Calu3 (cell line): ENCODE data around the gene ZNF138. TPM values are rescaled to one million over a fixed set of nuclear protein-coding genes. Genes with fewer than 3 reads are reported as not detected.

ENCODE experiments used
- BruUV-seq: library from RNA; stranded (reverse); fragments of 400-500 nt; replicated peaks from 2 replicates; lab custom pipeline; 2021; lab: Mats Ljungman, UMichigan
- CTCF ChIA-PET: fragments of 300-600 bp; sonication (Branson Sonifier 250); formaldehyde crosslinking; loops from one replicate; lab custom pipeline; 2022; ENCODE audit warnings: antibody characterized with exemption; lab: Charles Lee
- DNase-seq: peaks from one replicate; pipeline ENCODE4 v3.0.0; 2022
- H3K27ac Mint-ChIP-seq: one replicate; pipeline ENCODE4 v1.8.0; 2022; ENCODE audit warnings: mixed read lengths; ENCODE audit not compliant: unreplicated experiment
- H3K27me3 Mint-ChIP-seq: one replicate; pipeline ENCODE4 v1.8.0; 2022; ENCODE audit warnings: mixed read lengths; ENCODE audit not compliant: unreplicated experiment
- H3K36me3 Mint-ChIP-seq: one replicate; pipeline ENCODE4 v1.8.0; 2022; ENCODE audit warnings: mild to moderate bottlenecking, moderate library complexity, mixed read lengths; ENCODE audit not compliant: insufficient read depth, unreplicated experiment
- H3K4me1 Mint-ChIP-seq: one replicate; pipeline ENCODE4 v1.8.0; 2022; ENCODE audit warnings: mild to moderate bottlenecking, low read depth, mixed read lengths; ENCODE audit not compliant: unreplicated experiment
- H3K4me3 Mint-ChIP-seq: one replicate; pipeline ENCODE4 v1.8.0; 2022; ENCODE audit warnings: mild to moderate bottlenecking, low read depth, moderate library complexity, mixed read lengths; ENCODE audit not compliant: unreplicated experiment
- H3K9me3 Mint-ChIP-seq: one replicate; pipeline ENCODE4 v1.8.0; 2022; ENCODE audit warnings: low read depth, mixed read lengths; ENCODE audit not compliant: unreplicated experiment
- CTCF ChIP-seq: fragments of 200-600 bp; IDR thresholded peaks from one replicate; pipeline ENCODE4 v1.8.0; 2022; ENCODE audit warnings: antibody characterized with exemption; ENCODE audit not compliant: unreplicated experiment
- intact Hi-C: fragments of 100-400 bp; cut with micrococcal nuclease; formaldehyde crosslinking; loops from one replicate; pipeline ENCODE4 v1.10.0; 2022; ENCODE audit not compliant: unreplicated experiment
- total RNA-seq: library from RNA; stranded (reverse); gene quantifications from 2 replicates; pipeline ENCODE4 v1.2.3, GENCODE V29; 2022

Gene ZNF138
- total RNA-seq, 1 experiment from 2014 or later, result 5.5 TPM

- Mint-ChIP-seq H3K27me3 (no peaks in the 10 kb centered on the region), H3K27ac (no peak overlapping the region), H3K9me3 (peaks cover 5% of the 10 kb centered on the region), H3K4me3 (no peak overlapping the region), H3K36me3 (no peaks in the 10 kb centered on the region), H3K4me1 (no peaks in the 10 kb centered on the region)
- no peak for DNase-seq
- BruUV-seq, result no TSS peak
- CTCF ChIA-PET, result no interaction called here
- TF ChIP-seq CTCF, result no peak
- intact Hi-C loops, result no loop called here
These were observed 84.5 kb downstream of the ZNF138 start for GRCh38 chr7:64878684-64879083.

- Mint-ChIP-seq H3K4me1 (no peaks in the 10 kb centered on the region), H3K9me3 (peaks cover 7% of the 10 kb centered on the region), H3K36me3 (no peaks in the 10 kb centered on the region), H3K27me3 (no peaks in the 10 kb centered on the region), H3K27ac (no peak overlapping the region), H3K4me3 (no peak overlapping the region)
- BruUV-seq, result no TSS peak
- no peak for DNase-seq
- CTCF ChIA-PET, result no interaction called here
- TF ChIP-seq CTCF, result no peak
- intact Hi-C loops, result no loop called here
These were observed 85.0 kb downstream of the ZNF138 start for GRCh38 chr7:64879086-64879730.

GRCh38 chr7:64879800-64880199, 85.6 kb downstream of the ZNF138 start:
- no peak for TF ChIP-seq CTCF
- no peaks in the 10 kb centered on the region for H3K27me3 Mint-ChIP-seq
- intact Hi-C loops, result no loop called here
- CTCF ChIA-PET, result no interaction called here
- H3K9me3 Mint-ChIP-seq, result peaks cover 7% of the 10 kb centered on the region
- H3K4me3 Mint-ChIP-seq, result no peak overlapping the region
- no peak overlapping the region for H3K27ac Mint-ChIP-seq
- H3K36me3 Mint-ChIP-seq, result no peaks in the 10 kb centered on the region
- no TSS peak for BruUV-seq
- DNase-seq, result no peak
- H3K4me1 Mint-ChIP-seq, result no peaks in the 10 kb centered on the region

- Mint-ChIP-seq H3K9me3 (peaks cover 7% of the 10 kb centered on the region), H3K27ac (no peak overlapping the region), H3K4me1 (no peaks in the 10 kb centered on the region), H3K27me3 (no peaks in the 10 kb centered on the region), H3K36me3 (no peaks in the 10 kb centered on the region), H3K4me3 (no peak overlapping the region)
- TF ChIP-seq CTCF, result no peak
- intact Hi-C loops, result no loop called here
- no peak for DNase-seq
- BruUV-seq, result no TSS peak
- CTCF ChIA-PET, result no interaction called here
These were observed 86.4 kb downstream of the ZNF138 start for GRCh38 chr7:64880322-64881297.
